Measurements from ENCODE around the gene ADAM10.

ADAM10 gene

GRCh38 chr15:58539548-58539947 is 210.0 kb downstream of the ADAM10 start (continued):
- TF ChIP-seq ZNF701 (tag by site-specific recombination; IDR thresholded peaks at IDR 0.05), result no peak
- TF ChIP-seq ZNF404 (tag by site-specific recombination; IDR thresholded peaks at IDR 0.05), result no peak
- TF ChIP-seq ZNF660 (tag by site-specific recombination; IDR thresholded peaks at IDR 0.05), result no peak
- TF ChIP-seq PRDM4 (tag by site-specific recombination; IDR thresholded peaks at IDR 0.05), result no peak
- TF ChIP-seq ZNF239 (tag by site-specific recombination; IDR thresholded peaks at IDR 0.05), result no peak
- TF ChIP-seq ZNF302 (tag by site-specific recombination; IDR thresholded peaks at IDR 0.05; ENCODE audit: low read depth), result no peak
- no peak for TF ChIP-seq ZNF843 (tag by site-specific recombination; IDR thresholded peaks at IDR 0.05)

- no peak overlapping the region for H3K4me3 ChIP-seq (ENCODE audit: low read depth, low read length)
- ChIA-PET POLR2A (no interaction called here), CTCF (interaction anchor here (0.6 kb wide), 1 partner anchor 252 kb away, joined by 3 read pairs; no protein-coding TSS in a partner anchor)
- no peaks in the 10 kb centered on the region for H3K36me3 ChIP-seq (ENCODE audit: control insufficient read depth in 2 of 2, insufficient read depth in 1 of 2, low read length in 2 of 2)
- TF ChIP-seq ZNF513 (tag by site-specific recombination; IDR thresholded peaks at IDR 0.05) (no peak), SETDB1 (IDR thresholded peaks at IDR 0.05; ENCODE audit: insufficient read length, low read length) (peak; percentile 30)
- H3K4me1 ChIP-seq (ENCODE audit: control insufficient read depth, insufficient read depth, low read length), result no peaks in the 10 kb centered on the region
- H3K27ac ChIP-seq (ENCODE audit: extremely low read depth, low read depth, low read length), result no peak overlapping the region
- H3K9me3 ChIP-seq (ENCODE audit: control insufficient read depth, insufficient read depth, low read depth, low read length), result no peaks in the 10 kb centered on the region
Observed at GRCh38 chr15:58538901-58539300, 210.6 kb downstream of the ADAM10 start.

All from HEK293 (cell line).